Nephron (organoid): Measurements from ENCODE around the gene PLS1.
"Not testable (repeated sequence)": the region's sequence is repeated elsewhere in the genome, so short reads cannot be mapped to it uniquely, and the experiment has no call there.

ENCODE experiments used
- H3K27ac Mint-ChIP-seq, 3 experiments: 2 replicates each; pipeline ENCODE4 v1.8.0; 2020; ENCODE audit warnings: mixed read lengths in 3 of 3, mild to moderate bottlenecking in 2 of 3, moderate library complexity in 1 of 3
- H3K27me3 Mint-ChIP-seq: 2 replicates; pipeline ENCODE4 v1.8.0; 2021; ENCODE audit warnings: low read depth, mild to moderate bottlenecking, moderate library complexity, mixed read lengths
- H3K36me3 Mint-ChIP-seq: 2 replicates; pipeline ENCODE4 v1.8.0; 2020; ENCODE audit warnings: low read depth, mixed read lengths
- H3K4me1 Mint-ChIP-seq: 2 replicates; pipeline ENCODE4 v1.8.0; 2020; ENCODE audit warnings: mixed read lengths
- H3K4me3 Mint-ChIP-seq, 3 experiments: 2 replicates each; pipeline ENCODE4 v1.8.0; 2020; ENCODE audit warnings: mild to moderate bottlenecking in 3 of 3, mixed read lengths in 3 of 3, moderate library complexity in 2 of 3
- H3K9me3 Mint-ChIP-seq: 2 replicates; pipeline ENCODE4 v1.8.0; 2020; ENCODE audit warnings: mixed read lengths
- CTCF ChIP-seq, 3 experiments: fragments of 200-600 bp; sonication (generic); IDR thresholded peaks; one replicate each; pipeline ENCODE4 v1.5.0; 2021; ENCODE audit warnings: antibody characterized with exemption in 3 of 3; ENCODE audit not compliant: unreplicated experiment in 3 of 3

PLS1 gene

GRCh38 chr3:142595951-142596725 lies at the start of gene PLS1:
Gene PLS1 (plus strand): TSS chr3:142596393. CDS start chr3:142664238, 67,845 bp downstream.
- Mint-ChIP-seq H3K4me1 (peaks cover 21% of the 10 kb centered on the region), H3K9me3 (no peaks in the 10 kb centered on the region), H3K27me3 (peaks cover 42% of the 10 kb centered on the region), H3K27ac (peak within 1 kb of the TSS; percentile 84 to 97 (median 87)), H3K4me3 (peak within 1 kb of the TSS; percentile 94 to 97 (median 96)), H3K36me3 (no peaks in the 10 kb centered on the region)
- no peak for TF ChIP-seq CTCF (IDR thresholded peaks at IDR 0.05; ENCODE audit: unreplicated experiment in 3 of 3)

- TF ChIP-seq CTCF (IDR thresholded peaks at IDR 0.05; ENCODE audit: unreplicated experiment in 3 of 3): no peak
- no peak overlapping the region for H3K4me3 Mint-ChIP-seq
- H3K36me3 Mint-ChIP-seq: peaks cover 46% of the 10 kb centered on the region
- H3K9me3 Mint-ChIP-seq: peaks cover 4% of the 10 kb centered on the region
- no peaks in the 10 kb centered on the region for H3K4me1 Mint-ChIP-seq
- H3K27me3 Mint-ChIP-seq: no peaks in the 10 kb centered on the region
- no peak overlapping the region for H3K27ac Mint-ChIP-seq
These were observed 46.2 kb upstream of the PLS1 start for GRCh38 chr3:142549986-142550385.

- H3K4me3 Mint-ChIP-seq, H3K27ac Mint-ChIP-seq, H3K9me3 Mint-ChIP-seq, H3K4me1 Mint-ChIP-seq, H3K27me3 Mint-ChIP-seq: not testable (repeated sequence)
- H3K36me3 Mint-ChIP-seq: peaks cover 65% of the 10 kb centered on the region
These were observed 43.6 kb upstream of the PLS1 start for GRCh38 chr3:142552579-142552978.

GRCh38 chr3:142553741-142554140 lies 42.5 kb upstream of the PLS1 start:
- no peaks in the 10 kb centered on the region for H3K4me1 Mint-ChIP-seq
- peaks cover 65% of the 10 kb centered on the region for H3K36me3 Mint-ChIP-seq
- no peaks in the 10 kb centered on the region for H3K27me3 Mint-ChIP-seq
- TF ChIP-seq CTCF (IDR thresholded peaks at IDR 0.05; ENCODE audit: unreplicated experiment in 3 of 3): no peak
- H3K9me3 Mint-ChIP-seq: peaks cover 4% of the 10 kb centered on the region
- no peak overlapping the region for H3K4me3 Mint-ChIP-seq
- H3K27ac Mint-ChIP-seq: no peak overlapping the region

- no peaks in the 10 kb centered on the region for H3K4me1 Mint-ChIP-seq
- no peak overlapping the region for H3K4me3 Mint-ChIP-seq
- H3K27me3 Mint-ChIP-seq: no peaks in the 10 kb centered on the region
- H3K27ac Mint-ChIP-seq: no peak overlapping the region
- H3K9me3 Mint-ChIP-seq: no peaks in the 10 kb centered on the region
- no peak for TF ChIP-seq CTCF (IDR thresholded peaks at IDR 0.05; ENCODE audit: unreplicated experiment in 3 of 3)
- peaks cover 39% of the 10 kb centered on the region for H3K36me3 Mint-ChIP-seq
These were observed 36.1 kb upstream of the PLS1 start for GRCh38 chr3:142560118-142560517.

- H3K4me3 Mint-ChIP-seq: no peak overlapping the region
- no peaks in the 10 kb centered on the region for H3K9me3 Mint-ChIP-seq
- H3K4me1 Mint-ChIP-seq: no peaks in the 10 kb centered on the region
- peak overlapping the region; percentile 95 to 99 (median 98) for H3K27ac Mint-ChIP-seq
- TF ChIP-seq CTCF (IDR thresholded peaks at IDR 0.05; ENCODE audit: unreplicated experiment in 3 of 3): no peak
- H3K36me3 Mint-ChIP-seq: peaks cover 31% of the 10 kb centered on the region
- H3K27me3 Mint-ChIP-seq: no peaks in the 10 kb centered on the region
These were observed 32.6 kb upstream of the PLS1 start for GRCh38 chr3:142563496-142563997.
